Nephron progenitor cell (in vitro differentiated cells): ENCODE measurements around the gene GALT.

Source experiments
- DNase-seq: peaks from one replicate; pipeline ENCODE4 v3.0.0; 2021
- H3K27ac Mint-ChIP-seq: 2 replicates; pipeline ENCODE4 v1.8.0; 2021; ENCODE audit warnings: mild to moderate bottlenecking, moderate library complexity, mixed read lengths
- H3K27me3 Mint-ChIP-seq: 2 replicates; pipeline ENCODE4 v1.8.0; 2021; ENCODE audit warnings: mild to moderate bottlenecking, low read depth, mixed read lengths; ENCODE audit not compliant: poor library complexity
- H3K36me3 Mint-ChIP-seq: 2 replicates; pipeline ENCODE4 v1.8.0; 2021; ENCODE audit warnings: low read depth, mixed read lengths
- H3K4me1 Mint-ChIP-seq: 2 replicates; pipeline ENCODE4 v1.8.0; 2021; ENCODE audit warnings: mixed read lengths
- H3K4me3 Mint-ChIP-seq: 2 replicates; pipeline ENCODE4 v1.8.0; 2021; ENCODE audit warnings: mild to moderate bottlenecking, moderate library complexity, mixed read lengths
- H3K9me3 Mint-ChIP-seq: 2 replicates; pipeline ENCODE4 v1.8.0; 2021; ENCODE audit warnings: mild to moderate bottlenecking, moderate library complexity, mixed read lengths
- CTCF ChIP-seq: fragments of 200-600 bp; sonication (generic); IDR thresholded peaks from 2 replicates; pipeline ENCODE4 v1.5.0; 2021; ENCODE audit warnings: antibody characterized with exemption

GALT gene

GRCh38 chr9:34624475-34625185, 21.8 kb upstream of the GALT start:
- DNase-seq: peak; percentile 53
- peak overlapping the region; percentile 62 for H3K4me3 Mint-ChIP-seq
- H3K9me3 Mint-ChIP-seq: no peaks in the 10 kb centered on the region
- peaks cover 31% of the 10 kb centered on the region for H3K4me1 Mint-ChIP-seq
- peaks cover 74% of the 10 kb centered on the region for H3K27me3 Mint-ChIP-seq
- TF ChIP-seq CTCF: no peak
- H3K36me3 Mint-ChIP-seq: no peaks in the 10 kb centered on the region
- no peak overlapping the region for H3K27ac Mint-ChIP-seq

- Mint-ChIP-seq H3K9me3 (no peaks in the 10 kb centered on the region), H3K36me3 (no peaks in the 10 kb centered on the region), H3K27ac (no peak overlapping the region), H3K4me1 (peaks cover 28% of the 10 kb centered on the region), H3K4me3 (peak overlapping the region; percentile 62), H3K27me3 (peaks cover 79% of the 10 kb centered on the region)
- no peak for TF ChIP-seq CTCF
- DNase-seq: no peak
These were observed 21.3 kb upstream of the GALT start for GRCh38 chr9:34625186-34625486.

GRCh38 chr9:34627716-34628655, 18.5 kb upstream of the GALT start:
- peak overlapping the region; percentile 86 for H3K4me3 Mint-ChIP-seq
- no peaks in the 10 kb centered on the region for H3K36me3 Mint-ChIP-seq
- H3K4me1 Mint-ChIP-seq: peaks cover 31% of the 10 kb centered on the region
- no peak for TF ChIP-seq CTCF
- no peak for DNase-seq
- no peak overlapping the region for H3K27ac Mint-ChIP-seq
- H3K9me3 Mint-ChIP-seq: no peaks in the 10 kb centered on the region
- H3K27me3 Mint-ChIP-seq: peaks cover 82% of the 10 kb centered on the region

GRCh38 chr9:34628656-34629490, 17.6 kb upstream of the GALT start, which contains the start of gene ARID3C:
Gene ARID3C (minus strand): TSS chr9:34629066. CDS start chr9:34628014, 1,052 bp downstream.
- no peak for TF ChIP-seq CTCF
- DNase-seq: peak; percentile 73
- H3K27me3 Mint-ChIP-seq: peaks cover 77% of the 10 kb centered on the region
- peaks cover 34% of the 10 kb centered on the region for H3K4me1 Mint-ChIP-seq
- no peaks in the 10 kb centered on the region for H3K9me3 Mint-ChIP-seq
- H3K4me3 Mint-ChIP-seq: peak within 1 kb of the TSS; percentile 86
- no peaks in the 10 kb centered on the region for H3K36me3 Mint-ChIP-seq
- H3K27ac Mint-ChIP-seq: peak within 1 kb of the TSS; percentile 55

- peaks cover 34% of the 10 kb centered on the region for H3K4me1 Mint-ChIP-seq
- no peaks in the 10 kb centered on the region for H3K9me3 Mint-ChIP-seq
- peaks cover 75% of the 10 kb centered on the region for H3K27me3 Mint-ChIP-seq
- no peak for DNase-seq
- H3K4me3 Mint-ChIP-seq: peak overlapping the region; percentile 79
- no peak for TF ChIP-seq CTCF
- peak overlapping the region; percentile 55 for H3K27ac Mint-ChIP-seq
- H3K36me3 Mint-ChIP-seq: no peaks in the 10 kb centered on the region
These were observed 17.0 kb upstream of the GALT start for GRCh38 chr9:34629491-34629808.
